PC-9 (cell line): Measurements from ENCODE around the gene VENTX. TPM values are rescaled to one million over a fixed set of nuclear protein-coding genes. Genes with fewer than 3 reads are reported as not detected.

Experiments used
- BruUV-seq: library from RNA; stranded (reverse); fragments of 400-500 nt; replicated peaks from 2 replicates; lab custom pipeline; 2021; lab: Mats Ljungman, UMichigan
- CTCF ChIA-PET: fragments of 300-600 bp; sonication (Branson Sonifier 250); formaldehyde crosslinking; loops from one replicate; lab custom pipeline; 2022; ENCODE audit warnings: antibody characterized with exemption; lab: Charles Lee
- POLR2A ChIA-PET: fragments of 300-600 bp; sonication (Branson Sonifier 250); formaldehyde crosslinking; loops from one replicate; lab custom pipeline; 2022; ENCODE audit warnings: antibody characterized with exemption; ENCODE audit not compliant: unreplicated experiment; lab: Charles Lee
- DNase-seq, 2 experiments: peaks; one replicate each; pipeline versions ENCODE4 v3.0.0 to v3.0.0-alpha.2; 2015 to 2022; ENCODE audit warnings: mixed read lengths in 1 of 2
- H2AFZ ChIP-seq: fragments of 200-600 bp; sonication (generic); 2 replicates; pipeline ENCODE4 v1.8.1; 2017; ENCODE audit warnings: antibody characterized with exemption
- H3F3A ChIP-seq: fragments of 200-600 bp; sonication (generic); 2 replicates; pipeline ENCODE4 v1.8.1; 2017; ENCODE audit warnings: antibody characterized with exemption, mild to moderate bottlenecking, low read depth; ENCODE audit not compliant: insufficient read depth
- H3K27ac ChIP-seq: fragments of 200-600 bp; sonication (generic); 2 replicates; pipeline ENCODE4 v1.6.1; 2016; ENCODE audit warnings: mixed run types
- H3K27me3 ChIP-seq: fragments of 200-600 bp; sonication (generic); 2 replicates; pipeline ENCODE4 v1.6.1; 2016; ENCODE audit warnings: low read depth, mixed run types; ENCODE audit not compliant: insufficient read depth
- H3K36me3 ChIP-seq: fragments of 200-600 bp; sonication (generic); 2 replicates; pipeline ENCODE4 v1.6.1; 2016; ENCODE audit warnings: low read depth, mixed run types
- H3K4me1 ChIP-seq: fragments of 200-600 bp; sonication (generic); replicated peaks from 2 replicates; pipeline ENCODE4 v1.6.1; 2016; ENCODE audit warnings: mixed run types; ENCODE audit not compliant: insufficient read depth
- H3K4me2 ChIP-seq: fragments of 200-600 bp; sonication (generic); 2 replicates; pipeline ENCODE4 v1.6.1; 2017; ENCODE audit warnings: mixed run types
- H3K4me3 ChIP-seq: fragments of 200-600 bp; sonication (generic); 2 replicates; pipeline ENCODE4 v1.6.1; 2016; ENCODE audit warnings: mixed run types
- H3K79me2 ChIP-seq: fragments of 200-600 bp; sonication (generic); 2 replicates; pipeline ENCODE4 v1.6.1; 2017; ENCODE audit warnings: low read depth, mixed run types
- H3K9me2 ChIP-seq: fragments of 200-600 bp; sonication (generic); 2 replicates; pipeline ENCODE4 v1.8.1; 2017; ENCODE audit warnings: mild to moderate bottlenecking; ENCODE audit not compliant: insufficient read depth
- H3K9me3 ChIP-seq: fragments of 200-600 bp; sonication (generic); 2 replicates; pipeline ENCODE4 v1.8.1; 2016; ENCODE audit warnings: low read depth; ENCODE audit not compliant: insufficient read depth
- H4K20me1 ChIP-seq: fragments of 200-600 bp; sonication (generic); 2 replicates; pipeline ENCODE4 v1.8.1; 2017; ENCODE audit not compliant: insufficient read depth
- EZH2 ChIP-seq: fragments of 200-600 bp; sonication (generic); IDR thresholded peaks from 2 replicates; pipeline ENCODE4 v1.8.0; 2017; ENCODE audit warnings: antibody characterized with exemption, low read depth
- intact Hi-C: fragments of 100-400 bp; cut with micrococcal nuclease; formaldehyde crosslinking; loops from one replicate; pipeline ENCODE4 v1.10.0; 2022; ENCODE audit not compliant: unreplicated experiment
- total RNA-seq: library from RNA; stranded (reverse); gene quantifications from 2 replicates; pipeline ENCODE4 v1.2.3, GENCODE V29; 2021
- TF ChIP-seq, protein P1 (sequence below): fragments of 200-600 bp; sonication (generic); conservative IDR thresholded peaks from 2 replicates; pipeline ENCODE4 v1.6.1; 2017; ENCODE audit warnings: mixed run types, antibody characterized with exemption, mild to moderate bottlenecking, moderate library complexity

VENTX gene
- total RNA-seq, 1 experiment from 2014 or later, result not detected

GRCh38 chr10:133260895-133261725 lies 23.5 kb downstream of the VENTX start:
- Histone ChIP-seq H3K9me3 (no peaks in the 10 kb centered on the region), H3K9me2 (no peaks in the 10 kb centered on the region), H4K20me1 (no peaks in the 10 kb centered on the region), H3K4me2 (peak overlapping the region; percentile 86), H2AFZ (no peak overlapping the region), H3K4me1 (peaks cover 41% of the 10 kb centered on the region), H3K36me3 (no peaks in the 10 kb centered on the region), H3K4me3 (peak overlapping the region; percentile 55), H3K27me3 (no peaks in the 10 kb centered on the region), H3F3A (peaks cover 9% of the 10 kb centered on the region; the same call in 1 of the 2 replicates), H3K79me2 (no peaks in the 10 kb centered on the region), H3K27ac (no peak overlapping the region)
- TF ChIP-seq EZH2, result no peak
- TF ChIP-seq, protein P1, sequence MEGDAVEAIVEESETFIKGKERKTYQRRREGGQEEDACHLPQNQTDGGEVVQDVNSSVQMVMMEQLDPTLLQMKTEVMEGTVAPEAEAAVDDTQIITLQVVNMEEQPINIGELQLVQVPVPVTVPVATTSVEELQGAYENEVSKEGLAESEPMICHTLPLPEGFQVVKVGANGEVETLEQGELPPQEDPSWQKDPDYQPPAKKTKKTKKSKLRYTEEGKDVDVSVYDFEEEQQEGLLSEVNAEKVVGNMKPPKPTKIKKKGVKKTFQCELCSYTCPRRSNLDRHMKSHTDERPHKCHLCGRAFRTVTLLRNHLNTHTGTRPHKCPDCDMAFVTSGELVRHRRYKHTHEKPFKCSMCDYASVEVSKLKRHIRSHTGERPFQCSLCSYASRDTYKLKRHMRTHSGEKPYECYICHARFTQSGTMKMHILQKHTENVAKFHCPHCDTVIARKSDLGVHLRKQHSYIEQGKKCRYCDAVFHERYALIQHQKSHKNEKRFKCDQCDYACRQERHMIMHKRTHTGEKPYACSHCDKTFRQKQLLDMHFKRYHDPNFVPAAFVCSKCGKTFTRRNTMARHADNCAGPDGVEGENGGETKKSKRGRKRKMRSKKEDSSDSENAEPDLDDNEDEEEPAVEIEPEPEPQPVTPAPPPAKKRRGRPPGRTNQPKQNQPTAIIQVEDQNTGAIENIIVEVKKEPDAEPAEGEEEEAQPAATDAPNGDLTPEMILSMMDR, result no peak
- POLR2A ChIA-PET, result interaction anchor here (0.5 kb wide), 1 partner anchor 47 kb away, joined by 4 read pairs; no protein-coding TSS in a partner anchor
- TSS peak; percentile 43 for BruUV-seq
- DNase-seq, result peak in 1 of 2 experiments; percentile 46
- intact Hi-C loops, result no loop called here
- CTCF ChIA-PET, result no interaction called here

DNA sequence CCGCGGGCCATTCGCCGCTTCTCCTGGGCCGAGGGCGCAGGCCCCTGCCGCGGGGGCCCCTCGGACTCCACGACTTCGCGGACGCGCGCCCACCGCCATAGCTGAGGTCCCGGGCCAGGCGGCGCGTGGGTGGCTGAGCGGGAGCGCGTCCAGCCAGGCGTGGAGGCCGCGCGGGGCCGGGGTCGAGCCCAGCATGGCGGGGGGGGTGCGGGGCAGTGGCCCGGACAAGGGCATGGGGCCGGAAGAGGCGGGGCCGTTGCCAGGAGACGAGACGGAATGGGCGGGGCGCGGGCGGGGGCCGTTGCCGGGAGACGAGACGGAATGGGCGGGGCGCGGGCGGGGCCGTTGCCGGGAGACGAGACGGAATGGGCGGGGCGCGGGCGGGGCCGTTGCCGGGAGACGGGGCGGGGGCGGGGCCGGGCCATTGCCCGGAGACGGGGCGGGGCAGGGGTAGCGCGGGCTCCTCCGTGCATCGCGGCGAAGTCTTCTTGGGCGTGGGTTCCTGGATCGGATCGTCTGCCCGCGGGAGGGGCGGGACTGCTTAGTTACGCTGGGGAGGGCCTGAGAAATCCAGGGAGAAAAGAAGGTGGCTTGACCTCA lies 24.2 kb downstream of the VENTX start:
- BruUV-seq, result no TSS peak
- TF ChIP-seq, protein P1, result no peak
- TF ChIP-seq EZH2, result no peak
- H3K4me2 ChIP-seq, result peak overlapping the region; percentile 86
- H3K4me3 ChIP-seq, result peak overlapping the region; percentile 55
- H2AFZ ChIP-seq, result no peak overlapping the region
- no peaks in the 10 kb centered on the region for H3K79me2 ChIP-seq
- H3K27ac ChIP-seq, result no peak overlapping the region
- CTCF ChIA-PET, result no interaction called here
- no peaks in the 10 kb centered on the region for H3K9me3 ChIP-seq
- H3F3A ChIP-seq, result peaks cover 9% of the 10 kb centered on the region; the same call in 1 of the 2 replicates
- H3K27me3 ChIP-seq, result no peaks in the 10 kb centered on the region
- H3K36me3 ChIP-seq, result no peaks in the 10 kb centered on the region
- H4K20me1 ChIP-seq, result no peaks in the 10 kb centered on the region
- peak in 1 of 2 experiments; percentile 64 for DNase-seq
- H3K9me2 ChIP-seq, result no peaks in the 10 kb centered on the region
- intact Hi-C loops, result no loop called here
- POLR2A ChIA-PET, result no interaction called here
- H3K4me1 ChIP-seq, result peaks cover 41% of the 10 kb centered on the region

DNA sequence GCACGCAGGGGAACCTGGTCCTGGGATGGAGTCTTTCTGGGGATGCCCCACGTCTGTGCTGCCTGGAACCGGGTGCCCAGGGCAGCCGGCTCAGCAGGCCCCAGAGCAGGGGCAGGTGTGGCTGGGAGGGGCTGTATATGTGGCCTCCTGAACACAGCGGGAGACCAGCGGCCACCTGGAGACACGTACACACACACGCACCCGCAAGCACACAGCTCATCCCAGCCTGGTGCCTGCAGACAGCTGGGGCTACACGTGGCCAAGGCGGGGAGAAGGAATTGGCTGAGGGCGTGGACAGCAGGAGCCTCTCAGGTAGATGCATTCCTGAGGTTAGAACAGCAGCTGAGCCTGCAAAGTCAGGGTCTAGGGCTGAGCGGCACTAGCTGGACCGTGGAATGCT lies 25.0 kb downstream of the VENTX start:
- Histone ChIP-seq H3K9me2 (no peaks in the 10 kb centered on the region), H3K27me3 (no peaks in the 10 kb centered on the region), H3K36me3 (no peaks in the 10 kb centered on the region), H3K4me2 (no peak overlapping the region; the same call in 1 of the 2 replicates), H3F3A (peaks cover 9% of the 10 kb centered on the region; the same call in 1 of the 2 replicates), H3K79me2 (no peaks in the 10 kb centered on the region), H2AFZ (no peak overlapping the region), H3K4me1 (peaks cover 40% of the 10 kb centered on the region), H4K20me1 (no peaks in the 10 kb centered on the region), H3K9me3 (no peaks in the 10 kb centered on the region), H3K4me3 (no peak overlapping the region), H3K27ac (no peak overlapping the region)
- DNase-seq, result no peak
- BruUV-seq, result no TSS peak
- intact Hi-C loops, result no loop called here
- ChIA-PET CTCF (no interaction called here), POLR2A (no interaction called here)
- TF ChIP-seq, protein P1, result no peak
- TF ChIP-seq EZH2, result no peak
